Loucy (cell line): ENCODE data around the gene SLC25A6.
"Not testable (repeated sequence)": the region's sequence is repeated elsewhere in the genome, so short reads cannot be mapped to it uniquely, and the experiment has no call there.

Experiments used
- H2AFZ ChIP-seq: fragments of 200-600 bp; sonication (generic); 2 replicates; pipeline ENCODE4 v1.6.0; 2016; ENCODE audit warnings: antibody characterized with exemption, mild to moderate bottlenecking, low read length, moderate library complexity
- H3F3A ChIP-seq: fragments of 200-600 bp; 2 replicates; pipeline ENCODE4 v1.6.0; 2016; ENCODE audit warnings: antibody characterized with exemption, low read depth, mild to moderate bottlenecking
- H3K27me3 ChIP-seq: fragments of 200-600 bp; sonication (generic); 2 replicates; pipeline ENCODE4 v1.6.1; 2014; ENCODE audit warnings: low read length, mild to moderate bottlenecking; ENCODE audit not compliant: insufficient read depth, poor library complexity, severe bottlenecking
- H3K36me3 ChIP-seq: fragments of 200-600 bp; sonication (generic); 2 replicates; pipeline ENCODE4 v1.6.1; 2016; ENCODE audit warnings: low read length; ENCODE audit not compliant: insufficient read depth
- H3K4me1 ChIP-seq: fragments of 200-600 bp; sonication (generic); 2 replicates; pipeline ENCODE4 v1.5.1; 2014; ENCODE audit warnings: low read length, mild to moderate bottlenecking; ENCODE audit not compliant: insufficient read depth, poor library complexity, severe bottlenecking
- H3K4me2 ChIP-seq: fragments of 200-600 bp; sonication (generic); 2 replicates; pipeline ENCODE4 v1.6.0; 2014; ENCODE audit warnings: antibody characterized with exemption, low read length, low read depth, mild to moderate bottlenecking; ENCODE audit not compliant: poor library complexity, severe bottlenecking
- H3K4me3 ChIP-seq: fragments of 200-600 bp; sonication (generic); 2 replicates; pipeline ENCODE4 v1.5.1; 2014; ENCODE audit warnings: low read length, mild to moderate bottlenecking, mixed read lengths; ENCODE audit not compliant: poor library complexity, severe bottlenecking
- H3K79me2 ChIP-seq: fragments of 200-600 bp; sonication (generic); 2 replicates; pipeline ENCODE4 v1.6.1; 2014; ENCODE audit warnings: low read length; ENCODE audit not compliant: insufficient read depth
- H3K9ac ChIP-seq: fragments of 200-600 bp; sonication (generic); 2 replicates; pipeline ENCODE4 v1.6.0; 2014; ENCODE audit warnings: mild to moderate bottlenecking, low read depth, low read length, moderate library complexity; ENCODE audit not compliant: poor library complexity, severe bottlenecking
- H3K9me2 ChIP-seq: fragments of 200-600 bp; sonication (generic); replicated peaks from 2 replicates; pipeline ENCODE4 v1.6.1; 2016; ENCODE audit warnings: low read depth, low read length, mixed read lengths
- H3K9me3 ChIP-seq: fragments of 200-600 bp; sonication (generic); 2 replicates; pipeline ENCODE4 v1.6.1; 2014; ENCODE audit warnings: mild to moderate bottlenecking, antibody characterized with exemption, low read length, low read depth; ENCODE audit not compliant: insufficient read depth
- H4K20me1 ChIP-seq: fragments of 200-600 bp; sonication (generic); 2 replicates; pipeline ENCODE4 v1.6.0; 2014; ENCODE audit warnings: antibody characterized with exemption, low read length, mild to moderate bottlenecking; ENCODE audit not compliant: insufficient read depth, poor library complexity, severe bottlenecking
- CTCF ChIP-seq: fragments of 200-600 bp; sonication (generic); conservative IDR thresholded peaks from 2 replicates; pipeline ENCODE4 v1.5.1; 2014; ENCODE audit warnings: mild to moderate bottlenecking, antibody characterized with exemption, low read length
- EZH2phosphoT487 ChIP-seq: fragments of 200-600 bp; IDR thresholded peaks from 2 replicates; pipeline ENCODE4 v1.6.1; 2018; ENCODE audit warnings: antibody characterized with exemption, mild to moderate bottlenecking, moderate library complexity, borderline replicate concordance

SLC25A6 gene

GRCh38 chrX:1412551-1413161 lies 20.7 kb upstream of the SLC25A6 start:
- Histone ChIP-seq H3K9me3 (no peaks in the 10 kb centered on the region), H3K4me1 (no peaks in the 10 kb centered on the region), H3K36me3 (no peaks in the 10 kb centered on the region), H3K9me2 (no peaks in the 10 kb centered on the region), H3K27me3 (no peaks in the 10 kb centered on the region), H4K20me1 (no peaks in the 10 kb centered on the region), H3K9ac (no peak overlapping the region), H2AFZ (no peak overlapping the region), H3K79me2 (no peaks in the 10 kb centered on the region), H3K4me2 (no peak overlapping the region), H3F3A (no peaks in the 10 kb centered on the region), H3K4me3 (no peak overlapping the region)
- TF ChIP-seq EZH2phosphoT487 (no peak), CTCF (no peak)

- Histone ChIP-seq H3K9me2 (no peaks in the 10 kb centered on the region), H2AFZ (no peak overlapping the region), H3K27me3 (no peaks in the 10 kb centered on the region), H3F3A (no peaks in the 10 kb centered on the region), H3K9me3 (no peaks in the 10 kb centered on the region), H3K4me2 (no peak overlapping the region), H3K79me2 (no peaks in the 10 kb centered on the region), H3K9ac (no peak overlapping the region), H3K4me1 (no peaks in the 10 kb centered on the region), H4K20me1 (no peaks in the 10 kb centered on the region), H3K4me3 (no peak overlapping the region), H3K36me3 (peaks cover 10% of the 10 kb centered on the region; the same call in 1 of the 2 replicates)
- TF ChIP-seq CTCF (no peak), EZH2phosphoT487 (no peak)
Observed at GRCh38 chrX:1411326-1411725, 19.4 kb upstream of the SLC25A6 start.

- TF ChIP-seq EZH2phosphoT487 (no peak), CTCF (no peak)
- no peak overlapping the region for H3K4me3 ChIP-seq
- no peaks in the 10 kb centered on the region for H3K4me1 ChIP-seq
- H3K27me3 ChIP-seq: no peaks in the 10 kb centered on the region
- H3K9ac ChIP-seq: no peak overlapping the region
- H3F3A ChIP-seq: no peaks in the 10 kb centered on the region
- no peak overlapping the region for H2AFZ ChIP-seq
- no peak overlapping the region for H3K4me2 ChIP-seq
- no peaks in the 10 kb centered on the region for H3K79me2 ChIP-seq
- no peaks in the 10 kb centered on the region for H3K9me3 ChIP-seq
- no peaks in the 10 kb centered on the region for H4K20me1 ChIP-seq
- peaks cover 37% of the 10 kb centered on the region; the same call in 1 of the 2 replicates for H3K36me3 ChIP-seq
- H3K9me2 ChIP-seq: no peaks in the 10 kb centered on the region
Observed at GRCh38 chrX:1407035-1407434, 15.1 kb upstream of the SLC25A6 start.

GRCh38 chrX:1405769-1406168 lies 13.9 kb upstream of the SLC25A6 start:
- H3K79me2 ChIP-seq, H3K4me1 ChIP-seq, H3K27me3 ChIP-seq, H2AFZ ChIP-seq, H4K20me1 ChIP-seq, H3K9me3 ChIP-seq, H3K9me2 ChIP-seq, H3K9ac ChIP-seq, H3K4me3 ChIP-seq, H3F3A ChIP-seq, H3K4me2 ChIP-seq: not testable (repeated sequence)
- peaks cover 37% of the 10 kb centered on the region; the same call in 1 of the 2 replicates for H3K36me3 ChIP-seq

- not testable (repeated sequence) for H2AFZ ChIP-seq, H3K9me2 ChIP-seq, H3K27me3 ChIP-seq, H4K20me1 ChIP-seq, H3K9me3 ChIP-seq, H3F3A ChIP-seq, H3K79me2 ChIP-seq, H3K4me3 ChIP-seq, H3K4me1 ChIP-seq, H3K4me2 ChIP-seq, H3K9ac ChIP-seq
- H3K36me3 ChIP-seq: peaks cover 37% of the 10 kb centered on the region; the same call in 1 of the 2 replicates
Observed at GRCh38 chrX:1403867-1404266, 12.0 kb upstream of the SLC25A6 start.
